ENCODE results near the gene MAST3.

GRCh38 chr19:18193388-18194180, 96.0 kb downstream of the MAST3 start:
- TF ChIP-seq RAD21 (IDR thresholded peaks at IDR 0.05; ENCODE audit: low read depth) = no peak
- no peak for TF ChIP-seq FOXM1 (IDR thresholded peaks at IDR 0.05; ENCODE audit: borderline replicate concordance, low read depth)
- no peak for TF ChIP-seq EP300 (IDR thresholded peaks at IDR 0.05; ENCODE audit: borderline replicate concordance)
- TF ChIP-seq USF1 (IDR thresholded peaks at IDR 0.05) = no peak
- no peak for TF ChIP-seq TEAD4 (IDR thresholded peaks at IDR 0.05)
- no peak for TF ChIP-seq CEBPB (IDR thresholded peaks at IDR 0.05)
- no peak for TF ChIP-seq TAF1 (IDR thresholded peaks at IDR 0.05; ENCODE audit: low read depth)
- no peak for TF ChIP-seq MAX (IDR thresholded peaks at IDR 0.05)
- TF ChIP-seq REST (IDR thresholded peaks at IDR 0.05; ENCODE audit: low read depth) = no peak
- TF ChIP-seq NFIC (IDR thresholded peaks at IDR 0.05) = no peak
